Jurkat, Clone E6-1 (cell line): ENCODE data around the gene RBM33.
"Not testable (repeated sequence)": the region's sequence is repeated elsewhere in the genome, so short reads cannot be mapped to it uniquely, and the experiment has no call there.

Experiments used
- DNase-seq: peaks from one replicate; pipeline ENCODE4 v3.0.0-alpha.2; 2011; ENCODE audit warnings: low read depth, low spot score
- H3K4me3 ChIP-seq: 2 replicates; pipeline ENCODE4 v1.5.1; 2011; ENCODE audit warnings: mild to moderate bottlenecking, low read length, control low read depth, moderate library complexity

RBM33 gene

DNA sequence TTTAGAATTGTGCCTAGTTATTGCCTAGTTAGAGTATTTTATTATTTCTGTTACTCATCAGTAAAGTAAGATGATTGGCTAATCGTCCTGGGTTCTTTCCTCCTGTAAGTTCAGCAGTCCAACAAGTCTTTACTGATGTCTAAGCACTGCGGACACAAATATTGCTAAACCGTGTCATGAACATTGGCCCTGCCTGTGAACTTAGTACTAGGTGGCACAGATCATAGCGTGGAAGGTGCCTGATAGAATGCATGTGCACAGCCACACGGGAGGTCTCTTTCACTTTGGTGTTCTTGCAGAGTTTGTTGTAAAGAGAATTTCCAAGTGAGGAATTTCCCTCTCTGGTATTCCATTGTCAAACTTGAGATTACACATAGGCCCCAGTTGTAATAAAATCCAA lies 38.0 kb downstream of the RBM33 start:
- no peak for DNase-seq
- no peak overlapping the region for H3K4me3 ChIP-seq

DNA sequence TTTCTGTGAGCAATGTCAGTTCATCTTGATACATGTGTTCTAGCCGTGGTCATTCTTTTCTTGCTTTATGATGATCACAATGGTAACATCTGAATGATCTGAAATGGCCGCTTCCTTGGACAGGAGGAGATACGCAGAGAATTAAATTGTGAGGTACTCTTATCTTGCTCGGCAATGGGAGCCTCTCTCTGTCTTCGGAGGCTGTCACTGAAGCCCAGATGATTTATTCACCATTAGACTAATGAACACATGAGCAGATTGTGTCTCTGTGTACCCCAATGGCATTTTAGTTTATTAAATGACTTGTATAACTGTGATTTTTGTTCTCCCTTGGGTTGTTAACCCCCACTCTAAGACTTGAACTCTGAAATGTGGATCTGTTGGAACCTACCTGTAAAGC lies 38.6 kb downstream of the RBM33 start:
- H3K4me3 ChIP-seq, result no peak overlapping the region
- no peak for DNase-seq

DNA sequence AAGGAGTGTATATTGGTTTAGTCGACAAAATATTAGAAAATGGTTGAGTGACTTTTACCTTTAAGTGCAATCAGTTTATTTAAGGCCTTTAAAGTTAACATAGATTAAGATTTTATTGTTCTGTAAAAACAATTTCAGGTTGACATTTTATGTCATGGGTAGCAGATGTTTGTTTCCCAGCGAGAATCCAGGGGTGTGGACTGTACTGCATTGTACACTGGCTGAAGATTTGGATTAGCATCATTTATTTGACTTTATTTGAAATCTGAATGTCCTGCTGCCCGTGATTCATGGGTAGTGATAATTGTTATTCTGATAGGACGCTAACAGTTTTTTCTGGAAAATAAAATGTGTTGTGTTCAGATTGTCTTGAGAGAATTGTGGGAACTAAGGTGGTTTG lies 39.3 kb downstream of the RBM33 start:
- no peak overlapping the region for H3K4me3 ChIP-seq
- no peak for DNase-seq

DNA sequence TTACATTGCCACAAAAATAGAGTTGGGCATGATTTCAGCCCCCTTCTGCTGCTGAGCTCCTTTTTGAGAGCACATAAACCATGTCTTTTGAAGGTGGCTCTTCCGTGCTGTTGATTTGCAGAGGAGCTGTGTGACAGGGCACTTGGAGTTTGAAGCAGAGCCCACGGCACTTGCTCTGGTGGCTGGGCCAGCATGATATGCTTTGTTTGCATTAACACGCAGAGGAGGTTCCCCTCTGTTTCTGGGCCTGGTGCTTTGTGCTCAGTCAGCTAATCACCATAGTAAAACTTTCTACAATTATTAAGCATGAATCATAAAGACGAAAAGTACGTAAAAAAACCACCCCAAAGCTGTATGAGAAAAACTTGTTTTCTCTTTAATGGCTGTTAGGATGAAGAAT lies 40.1 kb downstream of the RBM33 start:
- no peak overlapping the region for H3K4me3 ChIP-seq
- DNase-seq, result no peak

DNA sequence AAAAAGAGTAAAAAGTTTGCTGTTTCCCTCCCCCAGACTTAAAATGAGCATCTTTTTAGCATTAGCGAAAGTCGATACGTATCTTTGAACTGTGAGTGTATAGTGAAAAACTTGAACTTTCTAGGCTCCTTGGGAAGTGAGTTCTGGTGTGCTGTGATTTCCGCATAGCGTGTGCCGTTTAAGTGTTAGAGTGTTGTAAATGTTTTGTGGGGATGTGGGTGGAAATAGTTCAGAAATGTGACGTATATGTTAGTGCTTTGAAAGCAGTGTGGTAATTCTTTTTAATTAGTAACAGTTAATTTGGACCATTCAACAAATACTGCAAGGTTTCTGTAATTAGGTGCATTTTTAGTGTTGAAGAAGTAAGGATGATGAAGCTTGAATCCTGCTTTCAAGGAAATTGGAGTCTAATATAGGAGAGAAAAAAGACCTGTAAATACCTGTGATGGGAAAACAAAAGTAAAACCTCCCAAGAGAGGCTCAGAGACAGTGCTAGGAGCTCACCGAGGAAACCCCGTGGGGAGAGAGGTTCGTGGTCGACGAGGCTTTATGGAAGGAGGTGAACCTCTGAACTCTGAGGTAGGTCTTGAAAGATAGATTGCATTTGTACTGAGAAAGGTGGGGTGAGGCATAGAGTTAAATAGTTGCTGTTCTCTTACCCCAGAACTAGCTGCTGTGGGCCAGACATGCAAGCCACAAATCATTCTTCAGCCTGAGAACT lies 40.8 kb downstream of the RBM33 start:
- no peak overlapping the region for H3K4me3 ChIP-seq
- peak; percentile 44 for DNase-seq

DNA sequence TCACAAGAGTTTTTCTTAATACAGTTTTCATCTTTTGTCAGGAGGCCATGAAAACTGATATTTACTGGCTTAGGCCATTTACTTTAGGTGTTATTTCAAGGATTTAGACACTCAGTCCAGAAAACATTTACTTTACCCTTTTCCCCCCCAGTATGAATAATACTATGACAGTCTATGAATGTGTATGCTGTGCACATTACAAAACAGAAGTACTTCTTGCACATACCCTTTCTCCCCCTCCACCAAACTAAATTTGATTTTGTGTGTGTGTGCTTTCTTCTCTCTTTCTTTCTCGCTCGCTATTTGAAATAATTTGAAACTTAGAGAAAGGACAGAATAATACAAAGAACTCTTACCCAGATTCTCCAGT lies 41.3 kb downstream of the RBM33 start:
- no peak for DNase-seq

DNA sequence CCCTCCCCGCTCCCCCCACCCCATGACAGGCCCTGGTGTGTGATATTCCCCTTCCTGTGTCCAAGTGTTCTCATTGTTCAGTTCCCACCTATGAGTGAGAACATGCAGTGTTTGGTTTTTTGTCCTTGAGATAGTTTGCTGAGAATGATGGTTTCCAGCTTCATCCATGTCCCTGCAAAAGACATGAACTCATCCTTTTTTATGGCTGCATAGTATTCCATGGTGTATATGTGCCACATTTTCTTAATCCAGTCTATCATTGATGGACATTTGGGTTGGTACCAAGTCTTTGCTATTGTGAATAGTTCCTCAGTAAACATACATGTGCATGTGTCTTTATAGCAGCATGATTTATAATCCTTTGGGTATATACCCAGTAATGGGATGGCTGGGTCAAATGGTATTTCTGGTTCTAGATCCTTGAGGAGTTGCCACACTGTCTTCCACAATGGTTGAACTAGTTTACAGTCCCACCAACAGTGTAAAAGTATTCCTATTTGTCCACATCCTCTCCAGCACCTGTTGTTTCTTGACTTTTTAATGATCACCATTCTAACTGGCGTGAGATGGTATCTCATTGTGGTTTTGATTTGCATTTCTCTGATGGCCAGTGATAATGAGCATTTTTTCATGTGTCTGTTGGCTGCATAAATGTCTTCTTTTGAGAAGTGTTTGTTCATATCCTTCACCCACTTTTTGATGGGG lies 42.3 kb downstream of the RBM33 start:
- H3K4me3 ChIP-seq, DNase-seq: not testable (repeated sequence)

More for the DNA sequence above, 41.3 kb downstream of the RBM33 start:
- H3K4me3 ChIP-seq, result no peak overlapping the region

DNA sequence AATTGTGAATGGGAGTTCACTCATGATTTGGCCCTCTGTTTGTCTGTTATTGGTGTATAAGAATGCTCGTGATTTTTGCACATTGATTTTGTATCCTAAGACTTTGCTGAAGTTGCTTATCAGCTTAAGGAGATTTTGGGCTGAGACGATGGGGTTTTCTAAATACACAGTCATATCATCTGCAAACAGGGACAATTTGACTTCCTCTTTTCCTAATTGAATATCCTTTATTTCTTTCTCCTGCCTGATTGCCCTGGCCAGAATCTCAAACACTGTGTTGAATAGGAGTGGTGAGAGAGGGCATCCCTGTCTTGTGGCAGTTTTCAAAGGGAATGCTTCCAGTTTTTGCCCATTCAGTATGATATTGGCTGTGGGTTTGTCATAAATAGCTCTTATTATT lies 43.8 kb downstream of the RBM33 start:
- not testable (repeated sequence) for H3K4me3 ChIP-seq, DNase-seq

DNA sequence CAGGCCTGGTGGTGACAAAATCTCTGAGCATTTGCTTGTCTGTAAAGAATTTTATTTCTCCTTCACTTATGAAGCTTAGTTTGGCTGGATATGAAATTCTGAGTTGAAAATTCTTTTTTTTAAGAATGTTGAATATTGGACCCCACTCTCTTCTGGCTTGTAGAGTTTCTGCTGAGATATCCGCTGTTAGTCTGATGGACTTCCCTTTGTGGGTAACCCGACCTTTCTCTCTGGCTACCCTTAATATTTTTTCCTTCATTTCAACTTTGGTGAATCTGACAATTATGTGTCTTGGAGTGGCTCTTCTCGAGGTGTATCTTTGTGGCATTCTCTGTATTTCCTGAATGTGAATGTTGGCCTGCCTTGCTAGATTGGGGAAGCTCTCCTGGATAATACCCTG lies 46.2 kb downstream of the RBM33 start:
- H3K4me3 ChIP-seq, DNase-seq: not testable (repeated sequence)

DNA sequence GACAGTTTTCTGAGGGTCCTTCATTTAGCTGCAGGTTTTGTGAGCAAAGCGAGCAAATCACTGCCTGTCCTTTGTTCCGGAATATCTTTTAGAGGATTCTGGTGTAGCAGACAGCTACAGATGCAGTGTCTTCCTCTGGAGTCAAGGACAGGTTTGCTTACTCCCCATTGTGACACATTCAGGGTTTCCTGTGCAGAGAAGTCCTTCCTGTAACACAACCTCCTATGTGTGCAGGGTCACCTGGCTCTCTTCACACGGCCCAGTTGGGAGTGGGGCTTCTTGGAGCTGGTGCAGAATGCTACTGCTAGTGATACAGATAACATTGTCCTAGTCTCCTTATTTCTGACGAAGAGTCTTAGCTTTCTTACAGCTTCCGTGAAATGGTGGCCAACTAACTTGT lies 47.9 kb downstream of the RBM33 start:
- no peak overlapping the region for H3K4me3 ChIP-seq
- DNase-seq, result no peak

DNA sequence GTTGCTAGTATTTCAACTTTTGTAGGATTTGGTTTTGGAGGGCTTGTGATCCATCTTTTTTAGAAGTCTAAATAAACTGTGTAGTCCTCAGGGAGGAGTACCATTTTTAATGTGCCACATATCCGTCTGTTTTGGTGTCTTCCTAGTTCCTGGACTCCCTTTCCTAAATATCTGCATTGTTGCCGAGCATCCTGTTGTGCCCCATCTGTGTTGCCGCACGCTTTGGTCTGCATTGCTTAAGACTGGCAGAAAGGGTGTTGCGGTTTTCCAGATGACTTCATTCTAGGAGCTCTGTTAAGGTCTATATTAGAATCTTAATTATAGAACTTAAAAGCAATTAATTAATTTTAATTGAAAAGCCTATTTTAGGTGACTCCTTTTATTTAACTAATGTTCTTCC lies 49.4 kb downstream of the RBM33 start:
- DNase-seq, result no peak
- no peak overlapping the region for H3K4me3 ChIP-seq

DNA sequence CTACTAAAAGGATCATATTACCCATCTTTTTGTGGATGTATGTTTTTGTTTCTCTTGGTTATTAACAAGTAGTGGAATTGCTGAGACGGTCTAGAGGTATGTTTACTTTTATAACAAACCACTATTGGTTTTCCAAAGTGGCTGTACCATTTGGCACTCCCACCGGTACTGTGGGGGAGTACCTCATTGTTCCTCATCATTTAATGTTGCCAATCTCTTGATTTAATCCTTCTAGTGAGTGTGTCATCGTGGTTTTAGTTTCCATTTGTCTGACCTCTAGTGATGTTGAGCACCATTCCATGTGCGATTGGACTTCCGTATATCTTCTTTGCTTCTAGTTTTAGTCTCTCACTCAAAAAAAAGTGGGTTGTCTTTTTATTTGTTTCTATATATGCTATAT lies 50.4 kb downstream of the RBM33 start:
- no peak for DNase-seq
- no peak overlapping the region for H3K4me3 ChIP-seq

DNA sequence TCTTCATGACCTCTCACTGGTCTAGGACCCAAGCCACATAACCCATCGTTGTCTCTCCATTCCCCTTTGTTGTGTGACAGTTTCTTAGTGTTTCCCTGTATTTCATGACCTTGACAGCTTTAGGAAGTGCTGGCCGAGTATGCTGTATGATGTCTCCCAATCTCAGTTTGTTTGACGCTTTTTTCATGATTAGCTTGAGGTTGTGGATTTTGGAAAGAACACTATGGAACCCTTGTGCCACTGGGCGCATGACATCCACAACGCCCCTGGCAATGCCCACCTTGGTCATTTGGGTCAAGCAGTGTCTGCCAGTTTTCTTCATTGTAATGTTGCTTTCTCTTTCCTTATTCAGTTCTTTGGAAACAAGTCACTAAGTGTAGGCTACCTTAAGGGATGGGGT lies 52.3 kb downstream of the RBM33 start:
- no peak overlapping the region for H3K4me3 ChIP-seq
- DNase-seq, result no peak

DNA sequence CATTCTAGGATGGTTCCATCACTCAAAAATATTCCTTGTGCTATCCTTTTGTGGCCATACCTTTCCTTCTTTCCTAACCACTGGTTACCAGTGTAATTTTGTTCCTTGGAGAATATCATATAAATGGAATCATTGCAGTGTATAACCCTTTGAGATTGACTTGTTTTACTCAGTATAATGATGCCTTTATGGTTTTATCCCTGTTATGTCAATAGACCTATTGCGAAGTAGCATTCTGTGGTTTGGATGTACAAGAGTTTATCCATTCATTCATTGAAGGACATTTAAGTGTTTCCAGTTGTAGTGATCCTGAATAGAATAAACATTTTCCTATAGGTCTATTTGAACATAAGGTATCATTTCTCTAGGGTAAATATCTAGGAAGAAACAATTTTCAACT lies 54.2 kb downstream of the RBM33 start:
- no peak overlapping the region for H3K4me3 ChIP-seq
- DNase-seq, result no peak

DNA sequence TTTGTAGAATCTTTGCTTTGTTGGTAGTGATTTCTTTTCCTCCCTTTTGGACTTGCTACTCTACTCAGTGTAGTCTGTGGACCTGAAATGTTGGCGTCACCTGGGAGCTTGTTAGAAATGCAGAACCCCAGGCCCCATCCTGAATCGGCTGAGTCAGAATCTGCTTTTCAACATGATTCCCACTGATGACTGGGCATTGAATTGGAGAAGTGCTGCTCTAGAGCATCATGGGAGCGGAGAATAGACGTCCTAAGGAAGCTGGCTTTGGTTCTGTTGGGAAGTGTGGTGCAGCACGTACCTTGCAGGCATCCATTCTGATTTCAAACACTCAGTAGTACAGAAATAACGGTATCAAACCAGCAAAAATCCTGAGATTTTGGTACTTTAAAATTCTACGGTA lies 54.7 kb downstream of the RBM33 start:
- no peak overlapping the region for H3K4me3 ChIP-seq
- no peak for DNase-seq

DNA sequence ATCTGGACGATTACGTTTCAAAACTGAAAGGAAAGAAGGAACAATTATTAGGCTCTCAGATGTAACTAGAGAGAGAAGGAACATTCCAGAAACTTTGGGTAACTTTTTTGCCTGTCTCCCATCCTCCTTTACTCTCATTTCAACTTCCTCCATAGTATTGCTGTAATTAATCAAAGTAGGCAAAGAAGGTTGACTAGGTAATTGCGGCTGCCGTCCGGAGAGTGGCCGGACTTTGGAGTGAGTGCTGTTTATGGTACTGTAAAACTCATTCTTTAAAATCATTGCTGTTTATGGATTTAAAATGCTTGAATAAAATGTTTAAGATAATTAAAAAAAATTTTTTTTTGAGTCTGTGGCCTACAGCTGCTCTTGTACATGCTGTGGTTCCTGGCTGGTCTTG lies 56.4 kb downstream of the RBM33 start:
- no peak overlapping the region for H3K4me3 ChIP-seq
- DNase-seq, result no peak

DNA sequence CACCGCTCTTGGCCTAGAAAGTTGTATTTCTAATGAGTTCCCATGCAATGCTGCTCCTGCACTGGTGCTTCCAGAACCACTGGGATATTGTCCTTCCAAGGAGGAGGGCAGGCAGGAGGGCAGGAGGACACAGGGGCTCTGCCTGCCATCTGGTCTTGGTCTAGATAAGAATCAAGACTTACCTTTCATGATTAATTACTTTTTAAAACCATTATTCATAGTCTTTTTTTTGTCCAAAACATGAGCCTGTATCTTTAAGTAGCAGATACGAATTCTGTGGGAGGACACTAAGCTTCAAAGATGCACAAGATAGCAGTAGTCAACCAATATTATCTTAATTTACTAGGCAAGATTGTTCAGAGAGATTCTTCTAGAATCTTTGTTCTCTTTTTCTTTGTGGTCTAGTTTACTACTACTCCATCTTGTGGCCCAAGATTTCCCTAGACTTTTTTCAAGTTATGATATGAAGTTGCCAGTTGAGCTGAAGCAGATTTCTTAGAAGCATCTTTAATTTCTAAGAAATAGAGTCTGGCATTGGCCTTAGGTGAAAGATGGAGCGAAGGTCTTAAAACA lies 57.6 kb downstream of the RBM33 start:
- H3K4me3 ChIP-seq, result no peak overlapping the region
- DNase-seq, result no peak

DNA sequence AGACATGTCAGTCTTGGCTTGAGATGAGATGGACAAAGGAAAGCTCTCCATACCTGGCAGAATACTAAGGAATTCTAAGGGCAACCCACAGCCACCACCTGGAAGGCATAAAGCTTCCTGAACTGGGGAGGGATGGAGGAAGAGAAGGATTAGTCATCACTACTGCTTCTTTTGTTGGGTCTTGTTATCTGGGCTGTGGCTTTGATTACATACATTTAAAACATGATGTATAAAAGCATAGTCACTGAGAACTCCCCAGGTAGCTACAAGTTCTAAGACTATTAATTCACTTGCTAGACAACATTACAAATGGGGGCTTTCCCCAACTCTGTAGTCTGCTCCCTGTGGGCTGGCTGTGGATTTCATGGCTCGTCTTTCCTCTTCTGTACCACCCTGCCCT lies 58.2 kb downstream of the RBM33 start:
- H3K4me3 ChIP-seq, result no peak overlapping the region
- no peak for DNase-seq

DNA sequence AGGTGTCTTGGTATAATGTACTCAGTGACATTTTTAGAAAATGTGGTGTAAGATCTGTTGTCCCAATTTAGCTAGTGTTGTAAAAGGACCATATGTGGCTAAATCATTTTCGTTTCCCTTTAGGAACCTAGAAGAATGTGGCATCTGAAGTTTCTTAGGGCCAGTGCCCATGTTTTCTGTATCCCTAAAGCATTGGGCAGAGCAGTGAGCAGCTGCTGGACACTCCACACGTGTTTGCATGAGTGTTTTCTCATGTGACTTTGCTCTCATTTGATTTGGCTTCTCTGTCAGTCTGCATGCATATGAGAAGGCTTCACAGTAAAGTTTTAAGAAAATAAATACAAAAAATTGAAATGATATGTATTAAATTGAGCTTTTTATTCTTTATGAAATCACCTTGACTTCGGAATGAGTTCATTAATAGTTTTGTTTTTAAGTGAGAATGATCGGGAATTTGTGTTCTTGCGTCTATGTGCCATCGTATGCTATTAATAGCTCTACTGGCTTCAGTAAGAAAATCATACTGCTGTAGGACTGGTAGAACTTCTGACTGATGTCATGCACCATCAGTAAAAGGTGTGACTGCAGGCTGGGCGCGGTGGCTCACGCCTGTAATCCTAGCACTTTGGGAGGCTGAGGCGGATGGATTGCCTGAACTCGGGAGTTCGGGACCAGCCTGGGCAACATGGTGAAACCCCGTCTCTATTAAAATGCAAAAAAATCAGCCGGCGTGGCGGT lies 61.3 kb downstream of the RBM33 start:
- no peak overlapping the region for H3K4me3 ChIP-seq
- DNase-seq, result no peak

DNA sequence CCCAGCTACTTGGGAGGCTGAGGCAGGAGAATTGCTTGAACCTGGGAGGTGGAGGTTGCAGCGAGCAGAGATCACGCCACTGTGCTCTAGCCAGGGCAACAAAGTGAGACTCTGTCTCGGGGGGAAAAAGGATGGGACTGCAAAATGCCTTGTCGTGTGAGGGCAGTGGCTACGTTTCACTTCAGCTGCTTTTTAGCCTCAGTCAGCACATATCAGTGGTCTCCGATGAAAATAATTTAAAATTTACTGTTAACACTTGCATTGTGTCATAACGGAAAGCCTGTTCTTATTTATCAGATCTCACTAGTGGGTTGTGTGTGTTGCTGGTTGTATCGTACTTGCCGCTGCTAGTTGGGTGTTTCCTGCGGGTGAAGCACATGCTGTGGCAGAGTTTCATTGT lies 61.9 kb downstream of the RBM33 start:
- no peak overlapping the region for H3K4me3 ChIP-seq
- DNase-seq, result no peak
